Measurements from ENCODE around the gene USH2A.
A peak's percentile ranks its signal among the peaks of the same experiment; 100 is the strongest.
"Not testable (repeated sequence)": the region's sequence is repeated elsewhere in the genome, so short reads cannot be mapped to it uniquely, and the experiment has no call there.

Gene USH2A

GRCh38 chr1:216387782-216388181 is 35.5 kb downstream of the USH2A start:
- FAIRE-seq = no peak

GRCh38 chr1:216379441-216379840 is 43.8 kb downstream of the USH2A start:
- no peak for FAIRE-seq

DNA sequence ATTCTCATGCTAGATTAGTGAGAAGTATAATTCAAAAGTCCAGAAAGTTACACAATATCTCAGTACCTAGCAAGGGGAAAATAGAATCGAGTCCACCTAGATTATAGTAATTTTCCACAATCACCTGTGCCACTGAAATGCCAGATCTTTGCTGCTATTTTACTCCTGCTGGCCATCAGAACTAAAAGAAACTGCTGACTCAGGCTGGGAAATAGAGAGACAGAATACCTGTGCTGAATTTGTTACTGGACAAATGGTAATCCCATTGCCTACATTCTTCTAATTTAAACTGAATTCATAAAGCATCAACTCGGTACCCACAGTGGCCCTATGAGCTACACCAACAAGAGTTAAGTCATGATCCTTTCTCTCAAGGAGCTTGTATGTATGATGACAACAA is 55.0 kb downstream of the USH2A start:
- FAIRE-seq = no peak

DNA sequence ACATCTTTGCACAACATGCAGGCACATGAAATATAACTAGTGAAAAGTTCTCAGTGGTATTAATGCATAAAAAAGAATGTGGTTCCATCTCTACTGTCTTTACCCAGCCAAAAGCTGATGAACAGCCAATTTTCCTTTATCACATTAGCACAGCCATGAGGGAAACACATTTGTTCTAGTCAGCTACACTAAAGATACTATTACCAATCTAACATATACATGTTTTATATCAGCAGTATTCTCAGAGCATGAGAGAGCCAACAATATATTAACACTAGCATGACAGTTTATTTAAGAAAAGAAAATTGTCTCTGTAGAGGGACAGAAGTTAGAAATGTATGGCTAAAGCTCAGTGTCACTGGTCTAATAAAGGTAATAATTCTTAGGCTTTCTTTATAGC is 56.3 kb downstream of the USH2A start:
- no peak for FAIRE-seq

DNA sequence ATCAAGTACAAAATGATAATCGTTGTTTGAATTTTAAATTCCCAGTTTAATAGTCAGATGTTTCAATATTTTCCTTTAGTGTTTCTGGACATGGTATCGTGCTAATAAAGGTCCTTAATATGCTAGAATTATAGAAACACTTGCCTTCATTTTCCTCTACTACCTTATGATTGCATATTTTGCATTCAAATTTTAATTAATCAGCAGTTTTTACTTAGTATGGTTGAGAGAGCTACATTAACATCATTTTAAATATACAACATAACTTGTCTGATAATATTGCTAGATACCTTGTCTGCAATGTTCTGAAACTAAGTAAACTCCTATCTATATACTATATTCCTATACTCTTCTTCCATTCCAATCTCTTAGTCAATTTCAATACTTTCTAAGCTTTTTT is 66.3 kb downstream of the USH2A start:
- FAIRE-seq = no peak

- no peak for FAIRE-seq
Measured at GRCh38 chr1:216350186-216350585, 73.1 kb downstream of the USH2A start.

DNA sequence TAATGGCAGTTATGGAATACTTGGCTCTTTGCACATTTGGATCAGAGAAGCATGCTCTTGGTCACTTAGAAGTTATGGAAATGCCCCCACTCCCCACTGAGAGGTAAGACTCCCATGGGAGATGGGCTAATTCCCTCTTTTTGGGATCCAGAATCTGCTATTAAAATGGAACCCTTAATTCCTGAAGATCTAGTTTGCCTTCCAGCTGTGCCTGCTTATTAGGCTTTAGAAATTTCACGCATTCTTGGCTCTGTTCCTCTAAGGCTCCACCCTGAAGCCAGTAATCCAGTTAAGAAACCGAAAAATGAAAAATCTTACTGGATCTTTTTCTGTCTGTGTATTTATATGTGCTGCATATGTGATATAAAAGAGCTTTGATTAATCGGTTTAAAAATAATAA is 76.7 kb downstream of the USH2A start:
- no peak for FAIRE-seq

DNA sequence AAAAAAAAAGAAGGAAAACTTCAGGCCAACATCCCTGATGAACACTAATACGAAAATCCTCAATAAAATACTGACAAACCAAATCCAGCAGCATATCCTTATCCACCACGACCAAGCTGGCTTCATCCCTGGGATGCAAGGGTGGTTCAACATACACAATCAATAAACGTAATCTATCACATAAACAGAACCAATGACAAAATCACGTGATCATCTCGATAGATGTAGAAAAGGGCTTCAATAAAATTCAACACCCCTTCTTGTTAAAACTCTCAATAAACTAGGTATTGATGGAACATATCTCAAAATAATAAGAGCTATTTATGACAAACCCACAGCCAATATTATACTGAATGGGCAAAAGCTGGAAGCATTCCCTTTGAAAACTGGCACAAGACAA is 82.7 kb downstream of the USH2A start:
- not testable (repeated sequence) for FAIRE-seq

DNA sequence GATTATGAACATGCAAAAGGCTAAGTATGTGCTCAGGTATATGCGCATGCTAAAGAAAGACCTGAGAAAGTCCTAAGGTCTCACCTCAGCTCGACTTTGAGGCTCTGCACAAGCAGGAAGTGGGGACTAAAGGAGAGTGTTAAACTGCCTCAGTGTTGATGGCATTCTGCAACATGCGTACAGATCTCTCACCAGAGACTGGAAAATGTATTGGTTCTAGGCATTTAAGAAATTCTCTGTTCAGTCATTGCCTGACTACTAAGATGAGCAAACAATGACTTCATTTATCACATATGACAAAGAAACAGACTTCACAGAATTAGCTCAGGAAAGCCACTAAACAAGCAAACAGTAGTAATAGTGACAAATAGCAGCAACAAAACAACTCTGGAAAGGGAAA is 90.8 kb downstream of the USH2A start:
- FAIRE-seq = no peak

DNA sequence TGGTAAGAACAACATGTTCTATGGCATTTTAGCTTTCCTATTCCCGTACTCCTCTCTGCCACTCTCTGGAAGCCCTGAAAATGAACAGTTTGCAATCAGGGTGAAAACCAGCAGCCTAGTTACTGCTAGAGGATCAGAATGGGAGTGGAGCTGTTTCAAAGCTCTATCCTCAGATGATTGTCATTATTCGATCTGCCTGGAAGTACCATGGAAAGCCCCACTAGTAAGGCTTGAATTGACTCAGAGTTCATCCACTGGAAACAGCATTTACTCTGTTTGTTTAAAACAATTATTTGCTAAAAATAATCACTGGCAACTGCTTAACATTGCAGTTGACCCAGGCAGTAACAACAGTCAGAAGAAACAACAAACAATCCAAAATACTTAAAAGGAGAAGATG is 91.2 kb downstream of the USH2A start:
- FAIRE-seq = no peak

GRCh38 chr1:216331211-216331610 is 92.0 kb downstream of the USH2A start:
- FAIRE-seq = no peak

DNA sequence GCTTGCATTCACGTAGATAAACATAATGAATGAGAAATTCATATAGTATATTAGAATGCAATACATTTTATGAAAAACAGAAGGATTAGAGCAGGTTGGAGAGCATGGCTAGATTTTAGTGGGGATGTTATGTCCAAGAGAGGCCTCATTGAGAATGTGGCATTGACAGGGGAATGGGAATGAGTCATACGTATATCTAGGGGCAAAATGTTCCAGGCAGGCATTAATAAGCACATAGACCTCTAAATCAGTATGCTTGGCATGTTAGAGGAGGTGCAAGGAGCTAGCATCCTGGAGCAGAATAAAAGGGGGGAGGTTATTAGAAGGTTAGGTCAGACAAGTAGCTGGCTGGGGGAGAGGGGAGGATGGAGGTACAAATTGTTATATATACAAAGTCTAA is 93.0 kb downstream of the USH2A start:
- FAIRE-seq = no peak

DNA sequence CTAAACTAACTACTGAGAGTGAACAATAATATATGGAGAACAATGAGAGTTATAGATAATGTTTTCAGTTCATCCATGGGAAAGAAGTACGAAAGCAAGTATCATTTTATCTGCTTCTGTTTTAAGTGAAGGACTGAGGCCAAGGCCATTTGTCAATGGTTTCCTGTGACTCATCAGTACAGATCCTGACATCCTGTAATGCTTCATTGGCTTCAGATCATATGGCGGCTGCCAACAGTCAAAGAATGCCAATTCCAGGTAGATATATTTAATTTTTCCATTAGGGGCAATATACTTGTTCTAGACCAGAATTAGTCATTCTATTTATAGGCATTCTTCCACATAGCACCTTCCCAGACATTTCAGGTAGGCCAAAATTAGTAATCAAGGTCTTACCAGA is 97.3 kb downstream of the USH2A start:
- FAIRE-seq = no peak

GRCh38 chr1:216325336-216325735 is 97.9 kb downstream of the USH2A start:
- FAIRE-seq = no peak

- FAIRE-seq = no peak
Measured at GRCh38 chr1:216323344-216323743, 99.9 kb downstream of the USH2A start.

DNA sequence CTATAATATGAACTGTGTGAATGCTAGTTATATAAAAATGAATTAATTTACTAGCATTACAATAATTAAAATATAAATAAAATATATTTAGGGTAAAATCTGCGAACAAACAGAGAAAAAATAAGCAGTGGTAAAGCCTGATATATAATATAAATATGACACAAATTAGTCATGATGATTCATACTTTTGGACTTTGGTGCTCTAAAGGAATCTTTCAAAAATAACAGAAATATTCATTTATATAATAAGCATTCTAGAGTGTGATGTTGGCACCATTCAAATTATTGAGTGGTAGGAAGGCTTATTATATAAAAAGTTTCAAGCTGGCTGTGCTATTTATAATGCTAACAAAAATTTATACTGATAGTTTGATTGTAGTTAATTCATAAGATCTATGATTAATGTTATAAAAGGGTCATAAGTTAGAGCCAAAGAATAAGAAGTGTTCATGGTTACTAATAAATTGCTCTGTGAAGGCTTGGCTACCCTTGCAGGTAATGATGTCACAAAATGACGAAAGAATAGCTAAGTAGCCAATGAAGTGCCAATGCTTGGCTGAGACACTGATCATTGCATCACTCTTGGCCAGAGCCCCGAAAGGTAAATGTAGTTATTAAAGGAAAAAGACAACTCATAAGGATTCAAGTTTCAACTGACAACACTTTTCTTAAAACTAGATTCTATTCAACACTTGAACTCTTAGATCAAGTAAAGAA is 108.7 kb downstream of the USH2A start:
- FAIRE-seq = no peak

- FAIRE-seq = peak; percentile 25
Measured at GRCh38 chr1:216310776-216311175, 112.5 kb downstream of the USH2A start.

DNA sequence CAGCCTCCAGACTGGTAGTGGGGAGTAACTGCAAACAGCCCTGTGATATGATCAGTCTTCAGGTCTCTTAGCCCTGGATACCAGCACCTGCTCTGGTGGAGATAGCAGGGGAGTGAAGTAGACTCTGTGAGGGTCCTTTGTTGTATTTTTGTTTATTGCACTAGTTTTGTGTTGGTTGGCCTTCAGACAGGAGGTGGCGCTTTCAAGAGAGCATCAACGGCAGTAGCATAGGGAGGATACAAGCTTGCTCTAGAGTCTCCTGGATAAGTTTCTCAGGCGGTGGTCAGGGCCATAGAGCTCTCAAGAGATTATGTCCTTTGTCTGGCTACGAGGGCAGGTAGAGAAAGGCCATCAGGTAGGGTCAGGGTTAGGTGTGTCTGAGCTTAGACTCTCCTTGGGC is 116.4 kb downstream of the USH2A start:
- no peak for FAIRE-seq

DNA sequence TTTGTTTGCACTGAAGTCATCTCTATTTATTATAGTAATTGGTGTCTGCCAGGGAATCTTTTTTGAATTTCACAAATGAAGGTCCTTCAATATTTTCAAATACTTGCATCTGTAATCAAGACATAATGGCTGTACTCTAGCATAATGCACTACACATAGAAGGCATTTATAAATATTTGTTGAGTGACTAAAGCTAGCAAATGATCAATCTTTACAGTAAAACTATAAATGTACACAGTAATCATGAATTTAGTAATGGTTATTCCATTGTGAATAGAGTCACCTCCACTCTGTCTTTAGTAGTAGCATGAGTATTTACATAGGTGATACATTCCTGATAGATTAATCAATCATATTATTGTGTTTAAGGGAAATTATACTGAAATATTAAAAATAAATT is 119.6 kb downstream of the USH2A start:
- no peak for FAIRE-seq

GRCh38 chr1:216293683-216294082 is 129.6 kb downstream of the USH2A start:
- FAIRE-seq = no peak

GRCh38 chr1:216290074-216290473 is 133.2 kb downstream of the USH2A start:
- no peak for FAIRE-seq

DNA sequence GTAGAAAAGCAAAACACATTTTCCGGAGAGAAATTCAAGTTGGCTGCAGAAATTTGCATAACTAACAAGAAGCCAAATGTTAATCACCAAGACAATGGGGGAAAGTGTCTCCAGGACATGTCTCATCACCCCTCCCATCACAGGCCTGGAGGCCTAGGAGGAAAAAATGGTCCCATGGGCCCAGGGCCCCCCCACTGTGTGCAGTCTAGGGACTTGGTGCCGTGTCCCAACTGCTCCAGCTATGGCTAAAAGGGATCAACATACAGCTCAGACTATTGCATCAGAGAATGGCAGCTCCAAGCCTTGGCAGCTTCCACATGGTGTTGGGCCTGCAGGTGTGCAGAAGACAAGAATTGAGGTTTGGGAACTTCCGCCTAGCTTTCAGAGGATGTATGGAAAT is 138.2 kb downstream of the USH2A start:
- no peak for FAIRE-seq

GRCh38 chr1:216281757-216282156 is 141.5 kb downstream of the USH2A start:
- no peak for FAIRE-seq

GRCh38 chr1:216270086-216270773 is 153.0 kb downstream of the USH2A start:
- FAIRE-seq = no peak

GRCh38 chr1:216261631-216262030 is 161.6 kb downstream of the USH2A start:
- FAIRE-seq = no peak

All from G401.6 (cell line).